SK-N-SH (cell line): ENCODE data around the gene PCDHGA12.

ENCODE experiments used
- CHD2 ChIP-seq: fragments of 150-350 bp; IDR thresholded peaks from 2 replicates; pipeline ENCODE4 v1.6.1; 2018; ENCODE audit warnings: low read length; ENCODE audit not compliant: partially characterized antibody
- MXI1 ChIP-seq: IDR thresholded peaks from 2 replicates; pipeline ENCODE4 v1.6.1; 2012; ENCODE audit warnings: mild to moderate bottlenecking, low read depth, low read length, improper control_type of control experiment
- TEAD4 ChIP-seq: IDR thresholded peaks from 2 replicates; pipeline ENCODE4 v1.4.0; 2012; ENCODE audit warnings: mild to moderate bottlenecking, borderline replicate concordance; ENCODE audit not compliant: insufficient read depth
- TF ChIP-seq, protein P1 (sequence below): fragments of 200-600 bp; sonication (generic); IDR thresholded peaks from 2 replicates; pipeline ENCODE4 v1.6.1; 2017; ENCODE audit warnings: antibody characterized with exemption, mild to moderate bottlenecking, moderate library complexity
- TF ChIP-seq, protein P2 (sequence below): IDR thresholded peaks from 2 replicates; pipeline ENCODE4 v1.4.0; 2012; ENCODE audit warnings: low read depth, borderline replicate concordance

DNA sequence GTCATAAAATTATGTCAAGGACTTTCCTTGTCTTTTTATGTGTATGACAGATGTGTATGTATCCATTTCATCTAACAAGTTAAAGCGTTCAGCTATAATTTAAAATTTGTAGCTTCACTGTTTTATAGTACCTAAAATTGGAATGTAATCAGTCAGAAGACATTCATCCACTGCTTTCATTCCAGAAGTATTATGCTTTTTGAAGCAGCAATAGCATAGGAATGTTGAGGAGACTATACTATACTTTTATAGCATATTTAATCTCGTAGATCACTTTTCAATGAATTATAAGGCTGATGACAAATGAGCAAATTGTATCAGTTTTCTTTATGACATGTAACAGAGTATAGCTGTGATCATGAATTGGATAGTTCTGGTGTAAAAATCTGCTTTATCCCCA lies 6.9 kb downstream of the PCDHGA12 start:
- TF ChIP-seq, protein P1, sequence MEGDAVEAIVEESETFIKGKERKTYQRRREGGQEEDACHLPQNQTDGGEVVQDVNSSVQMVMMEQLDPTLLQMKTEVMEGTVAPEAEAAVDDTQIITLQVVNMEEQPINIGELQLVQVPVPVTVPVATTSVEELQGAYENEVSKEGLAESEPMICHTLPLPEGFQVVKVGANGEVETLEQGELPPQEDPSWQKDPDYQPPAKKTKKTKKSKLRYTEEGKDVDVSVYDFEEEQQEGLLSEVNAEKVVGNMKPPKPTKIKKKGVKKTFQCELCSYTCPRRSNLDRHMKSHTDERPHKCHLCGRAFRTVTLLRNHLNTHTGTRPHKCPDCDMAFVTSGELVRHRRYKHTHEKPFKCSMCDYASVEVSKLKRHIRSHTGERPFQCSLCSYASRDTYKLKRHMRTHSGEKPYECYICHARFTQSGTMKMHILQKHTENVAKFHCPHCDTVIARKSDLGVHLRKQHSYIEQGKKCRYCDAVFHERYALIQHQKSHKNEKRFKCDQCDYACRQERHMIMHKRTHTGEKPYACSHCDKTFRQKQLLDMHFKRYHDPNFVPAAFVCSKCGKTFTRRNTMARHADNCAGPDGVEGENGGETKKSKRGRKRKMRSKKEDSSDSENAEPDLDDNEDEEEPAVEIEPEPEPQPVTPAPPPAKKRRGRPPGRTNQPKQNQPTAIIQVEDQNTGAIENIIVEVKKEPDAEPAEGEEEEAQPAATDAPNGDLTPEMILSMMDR, result no peak
- no peak for TF ChIP-seq CHD2
- TF ChIP-seq, protein P2, sequence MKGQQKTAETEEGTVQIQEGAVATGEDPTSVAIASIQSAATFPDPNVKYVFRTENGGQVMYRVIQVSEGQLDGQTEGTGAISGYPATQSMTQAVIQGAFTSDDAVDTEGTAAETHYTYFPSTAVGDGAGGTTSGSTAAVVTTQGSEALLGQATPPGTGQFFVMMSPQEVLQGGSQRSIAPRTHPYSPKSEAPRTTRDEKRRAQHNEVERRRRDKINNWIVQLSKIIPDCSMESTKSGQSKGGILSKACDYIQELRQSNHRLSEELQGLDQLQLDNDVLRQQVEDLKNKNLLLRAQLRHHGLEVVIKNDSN, result no peak
- TF ChIP-seq TEAD4, result no peak
- TF ChIP-seq MXI1, result no peak
